Fibroblast of villous mesenchyme (primary cell): Measurements from ENCODE around the gene ATP13A4. TPM values are rescaled to one million over a fixed set of nuclear protein-coding genes. Genes with fewer than 3 reads are reported as not detected.

Experiments
- DNase-seq: peaks from one replicate; pipeline ENCODE4 v3.0.0-alpha.2; 2010; ENCODE audit warnings: low read depth
- H3K4me3 ChIP-seq: 2 replicates; pipeline ENCODE4 v1.5.1; 2011; ENCODE audit warnings: low read depth, mild to moderate bottlenecking, low read length
- CTCF ChIP-seq: IDR thresholded peaks from 2 replicates; pipeline ENCODE4 v1.5.1; 2012; ENCODE audit warnings: low read depth, mild to moderate bottlenecking, low read length; ENCODE audit not compliant: insufficient read depth
- total RNA-seq: library from RNA; depleted of rRNA; stranded (reverse); fragments of >200 nt; gene quantifications from 2 replicates; pipeline ENCODE4 v1.2.3, GENCODE V29; 2012

ATP13A4 gene
- total RNA-seq, 1 donor = not detected

GRCh38 chr3:193592841-193593667 lies 38.4 kb upstream of the ATP13A4 start, which contains the start of gene OPA1:
TSS of gene OPA1 (plus strand) at chr3:193593208. CDS start at chr3:193593378, 170 bp downstream.
- peak; percentile 18 for TF ChIP-seq CTCF
- H3K4me3 ChIP-seq = peak within 1 kb of the TSS; percentile 94
- peak; percentile 99 for DNase-seq

GRCh38 chr3:193590088-193590856 lies 35.6 kb upstream of the ATP13A4 start:
- DNase-seq = peak; percentile 48
- H3K4me3 ChIP-seq = no peak overlapping the region
- TF ChIP-seq CTCF = no peak

GRCh38 chr3:193589616-193590015 lies 34.9 kb upstream of the ATP13A4 start:
- no peak for TF ChIP-seq CTCF
- no peak for DNase-seq
- H3K4me3 ChIP-seq = no peak overlapping the region

GRCh38 chr3:193589129-193589528 lies 34.4 kb upstream of the ATP13A4 start:
- TF ChIP-seq CTCF = no peak
- no peak for DNase-seq
- no peak overlapping the region for H3K4me3 ChIP-seq

GRCh38 chr3:193586526-193586925 lies 31.8 kb upstream of the ATP13A4 start:
- H3K4me3 ChIP-seq = no peak overlapping the region
- DNase-seq = no peak
- no peak for TF ChIP-seq CTCF

GRCh38 chr3:193585530-193585929 lies 30.8 kb upstream of the ATP13A4 start:
- no peak for TF ChIP-seq CTCF
- no peak overlapping the region for H3K4me3 ChIP-seq
- DNase-seq = no peak
